PC-9 (cell line): ENCODE data around the gene UGGT2. TPM values are rescaled to one million over a fixed set of nuclear protein-coding genes. Genes with fewer than 3 reads are reported as not detected.

ENCODE experiments used
- BruUV-seq: library from RNA; stranded (reverse); fragments of 400-500 nt; replicated peaks from 2 replicates; lab custom pipeline; 2021; lab: Mats Ljungman, UMichigan
- CTCF ChIA-PET: fragments of 300-600 bp; sonication (Branson Sonifier 250); formaldehyde crosslinking; loops from one replicate; lab custom pipeline; 2022; ENCODE audit warnings: antibody characterized with exemption; lab: Charles Lee
- POLR2A ChIA-PET: fragments of 300-600 bp; sonication (Branson Sonifier 250); formaldehyde crosslinking; loops from one replicate; lab custom pipeline; 2022; ENCODE audit warnings: antibody characterized with exemption; ENCODE audit not compliant: unreplicated experiment; lab: Charles Lee
- DNase-seq, 2 experiments: peaks; one replicate each; pipeline versions ENCODE4 v3.0.0 to v3.0.0-alpha.2; 2015 to 2022; ENCODE audit warnings: mixed read lengths in 1 of 2
- H2AFZ ChIP-seq: fragments of 200-600 bp; sonication (generic); 2 replicates; pipeline ENCODE4 v1.8.1; 2017; ENCODE audit warnings: antibody characterized with exemption
- H3F3A ChIP-seq: fragments of 200-600 bp; sonication (generic); 2 replicates; pipeline ENCODE4 v1.8.1; 2017; ENCODE audit warnings: antibody characterized with exemption, mild to moderate bottlenecking, low read depth; ENCODE audit not compliant: insufficient read depth
- H3K27ac ChIP-seq: fragments of 200-600 bp; sonication (generic); 2 replicates; pipeline ENCODE4 v1.6.1; 2016; ENCODE audit warnings: mixed run types
- H3K27me3 ChIP-seq: fragments of 200-600 bp; sonication (generic); 2 replicates; pipeline ENCODE4 v1.6.1; 2016; ENCODE audit warnings: low read depth, mixed run types; ENCODE audit not compliant: insufficient read depth
- H3K36me3 ChIP-seq: fragments of 200-600 bp; sonication (generic); 2 replicates; pipeline ENCODE4 v1.6.1; 2016; ENCODE audit warnings: low read depth, mixed run types
- H3K4me1 ChIP-seq: fragments of 200-600 bp; sonication (generic); replicated peaks from 2 replicates; pipeline ENCODE4 v1.6.1; 2016; ENCODE audit warnings: mixed run types; ENCODE audit not compliant: insufficient read depth
- H3K4me2 ChIP-seq: fragments of 200-600 bp; sonication (generic); 2 replicates; pipeline ENCODE4 v1.6.1; 2017; ENCODE audit warnings: mixed run types
- H3K4me3 ChIP-seq: fragments of 200-600 bp; sonication (generic); 2 replicates; pipeline ENCODE4 v1.6.1; 2016; ENCODE audit warnings: mixed run types
- H3K79me2 ChIP-seq: fragments of 200-600 bp; sonication (generic); 2 replicates; pipeline ENCODE4 v1.6.1; 2017; ENCODE audit warnings: low read depth, mixed run types
- H3K9me2 ChIP-seq: fragments of 200-600 bp; sonication (generic); 2 replicates; pipeline ENCODE4 v1.8.1; 2017; ENCODE audit warnings: mild to moderate bottlenecking; ENCODE audit not compliant: insufficient read depth
- H3K9me3 ChIP-seq: fragments of 200-600 bp; sonication (generic); 2 replicates; pipeline ENCODE4 v1.8.1; 2016; ENCODE audit warnings: low read depth; ENCODE audit not compliant: insufficient read depth
- H4K20me1 ChIP-seq: fragments of 200-600 bp; sonication (generic); 2 replicates; pipeline ENCODE4 v1.8.1; 2017; ENCODE audit not compliant: insufficient read depth
- EZH2 ChIP-seq: fragments of 200-600 bp; sonication (generic); IDR thresholded peaks from 2 replicates; pipeline ENCODE4 v1.8.0; 2017; ENCODE audit warnings: antibody characterized with exemption, low read depth
- intact Hi-C: fragments of 100-400 bp; cut with micrococcal nuclease; formaldehyde crosslinking; loops from one replicate; pipeline ENCODE4 v1.10.0; 2022; ENCODE audit not compliant: unreplicated experiment
- total RNA-seq: library from RNA; stranded (reverse); gene quantifications from 2 replicates; pipeline ENCODE4 v1.2.3, GENCODE V29; 2021
- TF ChIP-seq, protein P1 (sequence below): fragments of 200-600 bp; sonication (generic); conservative IDR thresholded peaks from 2 replicates; pipeline ENCODE4 v1.6.1; 2017; ENCODE audit warnings: mixed run types, antibody characterized with exemption, mild to moderate bottlenecking, moderate library complexity

Gene UGGT2
- total RNA-seq, 1 experiment from 2014 or later, result 27.5 TPM

DNA sequence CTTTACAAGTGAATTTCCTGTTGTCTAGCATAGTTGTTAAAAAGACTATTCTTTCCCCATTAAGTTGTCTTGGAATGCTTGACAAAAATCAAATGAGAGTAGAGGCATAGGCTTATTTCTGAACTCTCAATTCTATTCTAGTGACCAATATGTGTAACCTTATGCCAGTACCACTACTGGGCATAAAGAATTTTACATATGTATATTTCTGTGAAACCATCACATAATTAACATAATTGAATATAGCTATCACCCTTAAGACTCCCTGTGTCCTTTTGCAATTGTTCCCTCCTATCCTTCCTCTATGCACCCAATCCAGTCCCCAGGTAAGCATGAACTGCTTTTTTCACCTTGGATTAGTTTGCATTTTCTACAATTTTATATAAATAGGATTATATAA lies 211.3 kb downstream of the UGGT2 start:
- ChIA-PET POLR2A (no interaction called here), CTCF (no interaction called here)
- Histone ChIP-seq H3K27me3 (no peaks in the 10 kb centered on the region), H3K4me1 (no peaks in the 10 kb centered on the region), H3K9me2 (no peaks in the 10 kb centered on the region), H3K9me3 (peaks cover 9% of the 10 kb centered on the region; the same call in 1 of the 2 replicates), H3F3A (no peaks in the 10 kb centered on the region), H3K4me2 (no peak overlapping the region), H3K79me2 (no peaks in the 10 kb centered on the region), H3K36me3 (0 out of 2 replicates have a peak, but pooled peaks cover 4% of the 10 kb centered on the region), H3K4me3 (no peak overlapping the region), H4K20me1 (peaks cover 5% of the 10 kb centered on the region; the same call in 1 of the 2 replicates), H3K27ac (no peak overlapping the region), H2AFZ (no peak overlapping the region)
- no TSS peak for BruUV-seq
- TF ChIP-seq EZH2, result no peak
- TF ChIP-seq, protein P1, sequence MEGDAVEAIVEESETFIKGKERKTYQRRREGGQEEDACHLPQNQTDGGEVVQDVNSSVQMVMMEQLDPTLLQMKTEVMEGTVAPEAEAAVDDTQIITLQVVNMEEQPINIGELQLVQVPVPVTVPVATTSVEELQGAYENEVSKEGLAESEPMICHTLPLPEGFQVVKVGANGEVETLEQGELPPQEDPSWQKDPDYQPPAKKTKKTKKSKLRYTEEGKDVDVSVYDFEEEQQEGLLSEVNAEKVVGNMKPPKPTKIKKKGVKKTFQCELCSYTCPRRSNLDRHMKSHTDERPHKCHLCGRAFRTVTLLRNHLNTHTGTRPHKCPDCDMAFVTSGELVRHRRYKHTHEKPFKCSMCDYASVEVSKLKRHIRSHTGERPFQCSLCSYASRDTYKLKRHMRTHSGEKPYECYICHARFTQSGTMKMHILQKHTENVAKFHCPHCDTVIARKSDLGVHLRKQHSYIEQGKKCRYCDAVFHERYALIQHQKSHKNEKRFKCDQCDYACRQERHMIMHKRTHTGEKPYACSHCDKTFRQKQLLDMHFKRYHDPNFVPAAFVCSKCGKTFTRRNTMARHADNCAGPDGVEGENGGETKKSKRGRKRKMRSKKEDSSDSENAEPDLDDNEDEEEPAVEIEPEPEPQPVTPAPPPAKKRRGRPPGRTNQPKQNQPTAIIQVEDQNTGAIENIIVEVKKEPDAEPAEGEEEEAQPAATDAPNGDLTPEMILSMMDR, result no peak
- intact Hi-C loops, result no loop called here
- no peak for DNase-seq

DNA sequence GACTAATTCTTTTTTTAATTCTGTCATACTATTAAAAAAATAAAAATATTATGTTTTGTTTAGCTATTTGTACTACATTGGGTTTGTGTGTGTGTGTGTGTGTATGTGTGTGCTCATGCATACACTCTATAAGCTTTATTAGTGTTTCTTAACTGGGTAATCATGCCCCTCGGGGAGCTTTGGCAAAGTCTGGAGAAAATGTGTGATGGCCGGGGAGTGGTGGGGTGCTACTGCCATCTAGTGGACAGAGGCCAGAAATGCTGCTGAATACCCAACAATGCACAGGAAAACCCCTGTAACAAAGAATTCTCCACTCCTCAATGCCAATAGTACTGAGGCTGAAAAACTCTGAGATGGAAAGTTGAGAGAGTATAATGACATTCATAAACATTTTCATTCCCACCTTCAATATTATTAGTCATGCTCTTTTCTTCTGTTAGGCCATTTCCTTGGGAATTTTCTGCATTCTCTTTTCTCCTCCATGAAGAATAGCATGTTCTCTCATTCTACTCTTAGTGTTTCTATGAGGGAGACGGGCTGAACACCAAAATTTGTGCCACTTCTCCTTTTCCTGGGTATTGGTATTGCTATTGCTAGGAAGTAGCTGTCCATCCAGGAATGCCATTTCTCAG lies 219.0 kb downstream of the UGGT2 start:
- no TSS peak for BruUV-seq
- Histone ChIP-seq H3K4me2 (peak overlapping the region; percentile 43), H3K4me1 (peaks cover 16% of the 10 kb centered on the region)

DNA sequence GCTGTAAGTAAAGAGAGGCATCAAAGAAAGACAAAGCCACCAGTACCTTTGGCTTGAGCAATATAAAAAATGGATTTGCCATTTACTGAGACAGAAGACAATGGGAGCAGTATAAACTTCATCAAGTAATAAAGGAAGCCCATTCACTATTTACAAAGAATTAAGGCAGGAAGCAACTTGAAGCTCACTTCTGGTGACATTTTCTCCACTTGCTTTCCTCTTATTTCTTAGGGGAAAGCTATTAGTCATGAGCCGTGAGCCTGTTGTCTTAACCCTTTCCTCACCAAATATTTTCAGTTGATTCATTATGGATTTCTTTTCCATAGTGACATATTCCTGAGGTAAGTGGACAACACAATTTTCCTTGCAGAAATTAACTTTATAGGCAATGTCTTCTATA lies 219.5 kb downstream of the UGGT2 start:
- no TSS peak for BruUV-seq
- intact Hi-C loops, result loop anchor here (1.0 to 5.0 kb wide), 8 partner anchors 209 to 1213 kb away; no protein-coding TSS in a partner anchor
- Histone ChIP-seq H3K36me3 (peaks cover 7% of the 10 kb centered on the region; the same call in 1 of the 2 replicates), H3K9me3 (peaks cover 14% of the 10 kb centered on the region; the same call in 1 of the 2 replicates), H2AFZ (no peak overlapping the region), H3K4me2 (peak overlapping the region; percentile 43), H3K27ac (0 out of 2 replicates have a peak overlapping the region, but pooled peaks have one; percentile 8), H3K27me3 (no peaks in the 10 kb centered on the region), H4K20me1 (no peaks in the 10 kb centered on the region), H3K4me3 (no peak overlapping the region), H3F3A (peaks cover 13% of the 10 kb centered on the region), H3K9me2 (no peaks in the 10 kb centered on the region), H3K79me2 (no peaks in the 10 kb centered on the region), H3K4me1 (peaks cover 16% of the 10 kb centered on the region)
- ChIA-PET POLR2A (no interaction called here), CTCF (interaction anchor here (0.5 to 1.7 kb wide), 7 partner anchors 171 to 644 kb away, joined by 3 to 10 read pairs (median 4); no protein-coding TSS in a partner anchor)
- peak in 1 of 2 experiments; percentile 60 for DNase-seq
- TF ChIP-seq, protein P1, result no peak
- no peak for TF ChIP-seq EZH2

More for the DNA sequence above, 219.0 kb downstream of the UGGT2 start:
- no peaks in the 10 kb centered on the region for H3K9me2 ChIP-seq
- H3K4me3 ChIP-seq, result no peak overlapping the region
- ChIA-PET CTCF (interaction anchor here (0.5 to 1.7 kb wide), 5 partner anchors 172 to 645 kb away, joined by 3 to 10 read pairs (median 4); no protein-coding TSS in a partner anchor), POLR2A (no interaction called here)
- TF ChIP-seq, protein P1, result peak; percentile 97
- TF ChIP-seq EZH2, result no peak
- peak; percentile 51 to 52 for DNase-seq
- 0 out of 2 replicates have a peak overlapping the region, but pooled peaks have one; percentile 8 for H3K27ac ChIP-seq
- no peaks in the 10 kb centered on the region for H4K20me1 ChIP-seq
- H3K36me3 ChIP-seq, result peaks cover 7% of the 10 kb centered on the region; the same call in 1 of the 2 replicates
- intact Hi-C loops, result loop anchor here (1.0 to 5.0 kb wide), 8 partner anchors 210 to 1213 kb away; no protein-coding TSS in a partner anchor
- H2AFZ ChIP-seq, result no peak overlapping the region
- peaks cover 13% of the 10 kb centered on the region for H3F3A ChIP-seq
- H3K9me3 ChIP-seq, result peaks cover 12% of the 10 kb centered on the region; the same call in 1 of the 2 replicates
- no peaks in the 10 kb centered on the region for H3K27me3 ChIP-seq
- no peaks in the 10 kb centered on the region for H3K79me2 ChIP-seq
